GM13976 (cell line): ENCODE data around the gene OLAH.

ENCODE experiments used
- DNase-seq: peaks from one replicate; pipeline ENCODE4 v3.0.0; 2012; ENCODE audit warnings: low spot score
- CTCF ChIP-seq: IDR thresholded peaks from 2 replicates; pipeline ENCODE4 v1.5.1; 2012; ENCODE audit warnings: borderline replicate concordance, mild to moderate bottlenecking; ENCODE audit not compliant: insufficient read depth; ENCODE audit errors: extremely low read depth, missing control alignments, control extremely low read depth
- in situ Hi-C: fragments of 300-500 bp; cut with MboI; formaldehyde crosslinking; loops from one replicate; pipeline ENCODE4 v1.12.0; 2022; ENCODE audit warnings: low sequenced_read_pairs, mixed read lengths, inconsistent platforms; ENCODE audit not compliant: unreplicated experiment

The OLAH gene

GRCh38 chr10:15035385-15036301 is 8.1 kb upstream of the OLAH start:
- DNase-seq = no peak
- in situ Hi-C loops = no loop called here
- TF ChIP-seq CTCF = no peak

DNA sequence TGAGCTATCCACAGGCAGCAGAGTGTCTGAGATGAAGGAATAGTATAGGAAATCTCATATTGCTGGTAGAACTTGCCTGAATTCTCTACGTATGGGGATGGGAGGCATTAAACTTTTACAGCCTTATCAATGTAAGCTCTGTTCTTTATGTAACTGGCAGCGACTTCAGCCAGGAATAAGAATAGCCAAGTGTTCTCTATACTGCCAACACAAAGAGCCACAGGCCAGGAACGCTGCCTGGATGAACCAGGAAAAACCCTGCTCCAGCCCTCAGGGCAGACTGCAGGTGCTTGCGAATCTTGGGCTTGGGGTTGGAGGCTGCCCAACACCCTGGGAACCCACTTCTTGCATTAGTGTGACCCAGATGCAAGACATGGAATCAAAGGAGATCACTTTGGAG is 6.1 kb upstream of the OLAH start:
- no peak for DNase-seq
- no peak for TF ChIP-seq CTCF
- in situ Hi-C loops = no loop called here

GRCh38 chr10:15038416-15038815 is 5.3 kb upstream of the OLAH start:
- in situ Hi-C loops = no loop called here
- TF ChIP-seq CTCF = no peak
- no peak for DNase-seq

GRCh38 chr10:15045380-15045779 is 1.6 kb downstream of the OLAH start:
- in situ Hi-C loops = no loop called here
- no peak for DNase-seq
- no peak for TF ChIP-seq CTCF

- TF ChIP-seq CTCF = no peak
- in situ Hi-C loops = no loop called here
- DNase-seq = no peak
Measured at GRCh38 chr10:15046626-15047025, 2.9 kb downstream of the OLAH start.

- DNase-seq = no peak
- in situ Hi-C loops = no loop called here
- no peak for TF ChIP-seq CTCF
Measured at GRCh38 chr10:15049533-15049932, 5.8 kb downstream of the OLAH start.
